GM12873 (cell line): ENCODE data around the gene PKP1.
A peak's percentile ranks its signal among the peaks of the same experiment; 100 is the strongest.

Experiments used
- TF ChIP-seq, protein P1 (sequence below): IDR thresholded peaks from 2 replicates; pipeline ENCODE4 v1.5.1; 2012; ENCODE audit warnings: low read depth, mild to moderate bottlenecking, moderate library complexity, low read length, control low read depth; ENCODE audit not compliant: insufficient read depth; ENCODE audit errors: missing control alignments

PKP1 gene

DNA sequence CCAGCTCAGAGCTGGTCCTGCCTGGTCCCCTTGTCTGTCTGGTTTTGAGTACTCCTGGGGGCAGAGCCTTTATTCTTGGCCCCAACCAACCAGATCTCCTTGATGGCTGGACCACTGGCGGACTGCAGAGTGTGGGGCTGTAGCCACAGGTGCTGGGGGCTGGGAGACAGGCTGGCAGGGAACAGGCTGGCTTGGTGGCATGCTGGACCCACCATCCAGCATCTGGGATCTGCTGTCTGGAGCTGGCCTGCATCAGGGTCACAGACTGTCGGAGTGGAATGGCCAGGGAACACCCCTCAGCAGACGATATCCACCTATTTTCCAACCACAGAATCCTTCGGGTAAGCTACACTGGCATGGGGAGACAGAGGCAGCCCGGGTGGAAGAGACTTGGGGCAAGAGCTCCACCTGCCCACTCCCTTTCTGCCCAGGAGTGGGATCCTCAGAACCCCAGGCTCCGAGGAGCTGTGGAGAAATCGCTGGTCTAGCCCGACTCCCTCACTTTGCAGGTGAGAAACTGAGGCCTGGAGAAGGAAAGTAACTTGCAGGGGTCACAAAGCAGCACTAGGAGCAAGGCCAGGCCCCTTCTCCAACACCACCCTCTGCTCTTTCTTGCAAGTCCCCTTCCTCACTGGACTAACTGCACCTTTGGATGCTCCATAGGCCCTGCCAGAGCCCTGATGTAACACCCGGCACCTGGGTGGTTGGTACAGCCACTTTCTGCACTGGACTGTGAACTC, 53.6 kb downstream of the PKP1 start:
- TF ChIP-seq, protein P1, sequence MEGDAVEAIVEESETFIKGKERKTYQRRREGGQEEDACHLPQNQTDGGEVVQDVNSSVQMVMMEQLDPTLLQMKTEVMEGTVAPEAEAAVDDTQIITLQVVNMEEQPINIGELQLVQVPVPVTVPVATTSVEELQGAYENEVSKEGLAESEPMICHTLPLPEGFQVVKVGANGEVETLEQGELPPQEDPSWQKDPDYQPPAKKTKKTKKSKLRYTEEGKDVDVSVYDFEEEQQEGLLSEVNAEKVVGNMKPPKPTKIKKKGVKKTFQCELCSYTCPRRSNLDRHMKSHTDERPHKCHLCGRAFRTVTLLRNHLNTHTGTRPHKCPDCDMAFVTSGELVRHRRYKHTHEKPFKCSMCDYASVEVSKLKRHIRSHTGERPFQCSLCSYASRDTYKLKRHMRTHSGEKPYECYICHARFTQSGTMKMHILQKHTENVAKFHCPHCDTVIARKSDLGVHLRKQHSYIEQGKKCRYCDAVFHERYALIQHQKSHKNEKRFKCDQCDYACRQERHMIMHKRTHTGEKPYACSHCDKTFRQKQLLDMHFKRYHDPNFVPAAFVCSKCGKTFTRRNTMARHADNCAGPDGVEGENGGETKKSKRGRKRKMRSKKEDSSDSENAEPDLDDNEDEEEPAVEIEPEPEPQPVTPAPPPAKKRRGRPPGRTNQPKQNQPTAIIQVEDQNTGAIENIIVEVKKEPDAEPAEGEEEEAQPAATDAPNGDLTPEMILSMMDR = no peak

DNA sequence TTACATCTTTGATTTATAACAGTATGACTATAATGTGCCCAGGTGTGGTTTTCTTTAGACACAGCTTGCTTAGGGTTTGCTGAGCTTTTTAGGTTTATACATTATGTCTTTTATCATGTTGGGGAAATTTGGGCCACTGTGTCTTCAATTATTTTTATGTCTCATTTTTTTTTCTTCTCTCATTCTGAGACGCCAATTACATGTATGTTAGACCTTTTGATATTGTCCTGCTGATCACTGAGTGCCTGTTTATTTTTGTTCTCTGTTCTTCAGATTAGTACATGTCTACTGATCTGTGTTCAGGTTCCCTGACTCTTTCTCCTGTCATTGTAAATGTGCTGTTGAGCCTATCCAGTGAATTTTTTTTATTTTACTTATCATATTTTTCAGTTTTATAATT, 58.1 kb downstream of the PKP1 start:
- TF ChIP-seq, protein P1 = no peak

DNA sequence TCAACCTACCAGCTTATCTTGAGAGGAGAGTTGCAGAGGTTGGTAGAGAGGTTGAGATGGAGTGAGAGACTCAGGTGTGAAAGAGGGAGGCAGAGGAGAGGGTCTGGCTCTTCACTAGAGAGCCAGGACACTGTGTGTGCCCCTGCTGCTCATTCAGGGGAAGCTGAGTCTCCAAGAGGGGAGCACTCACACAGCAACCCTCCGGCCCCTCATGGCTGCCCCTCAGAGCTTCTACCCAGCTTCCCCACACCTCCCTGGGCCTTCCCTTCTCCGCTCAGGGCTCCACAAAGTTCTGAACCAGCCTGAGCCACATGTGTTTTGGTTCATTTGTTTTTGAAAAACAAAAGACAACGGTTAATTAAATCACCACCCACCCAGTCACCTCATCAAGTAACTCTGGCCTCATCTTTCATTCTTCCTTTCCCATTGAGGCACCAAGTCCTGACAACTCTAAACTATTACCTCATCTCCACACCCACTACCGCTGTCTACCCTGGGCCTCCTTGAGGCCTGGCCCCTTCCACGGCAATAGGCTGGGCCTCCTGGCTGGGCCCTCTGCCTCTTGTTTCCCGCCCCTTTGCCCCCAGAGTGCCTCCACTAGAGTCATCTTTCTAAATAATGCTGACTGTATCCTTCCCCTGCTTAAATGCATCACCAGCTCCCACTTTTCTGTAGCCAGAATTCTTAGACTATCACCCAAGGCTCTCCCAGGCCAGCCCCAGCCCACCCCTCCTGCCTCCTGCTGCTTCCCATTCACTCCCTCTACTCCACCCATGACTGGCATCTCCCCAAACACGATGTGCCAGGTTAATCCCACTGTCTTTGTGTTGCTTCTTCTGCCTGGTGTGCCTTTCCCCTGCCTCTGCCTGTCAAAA, 61.1 kb downstream of the PKP1 start:
- TF ChIP-seq, protein P1 = no peak

DNA sequence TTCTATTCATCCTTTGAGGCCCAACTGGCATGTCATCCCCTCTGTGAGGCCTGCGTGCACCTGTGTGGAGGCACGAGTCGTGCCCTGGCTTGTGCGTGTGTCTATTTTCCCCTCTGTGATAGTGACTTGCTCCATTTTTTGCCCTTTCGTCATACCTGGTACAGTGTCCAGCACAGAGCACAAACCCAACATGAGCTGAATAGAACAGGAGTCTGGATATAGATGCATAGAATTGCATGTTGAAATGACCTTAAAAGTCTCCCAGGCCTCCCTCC, 61.7 kb downstream of the PKP1 start:
- TF ChIP-seq, protein P1 = no peak

DNA sequence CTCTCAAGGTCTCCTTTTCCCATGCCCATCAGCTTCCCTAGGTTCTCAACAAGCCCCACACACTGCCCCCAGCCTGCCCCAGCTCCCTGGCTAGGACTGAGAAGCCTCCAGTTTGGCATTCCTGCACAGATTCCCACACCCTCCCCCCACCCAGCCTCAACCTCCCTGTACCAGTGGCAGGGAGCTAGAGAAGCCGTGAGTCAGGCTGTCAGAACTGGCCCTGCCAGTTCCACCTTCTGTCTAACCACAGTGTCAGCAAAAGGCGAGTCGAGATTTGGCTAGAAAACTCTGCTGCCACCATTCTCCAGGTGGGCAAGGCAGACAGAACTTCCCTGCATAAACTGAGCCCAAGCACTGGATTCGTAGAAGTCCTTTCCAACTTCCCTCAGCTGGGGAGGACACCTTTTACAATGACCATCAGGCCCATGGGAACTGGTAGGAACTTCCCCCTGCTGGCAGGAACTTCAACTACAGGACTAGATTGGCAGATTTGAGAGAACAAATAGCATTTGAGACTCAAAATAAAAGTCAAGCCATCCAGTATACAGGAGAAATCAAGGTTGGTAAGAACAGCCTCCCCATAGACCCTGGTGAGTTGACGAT, 63.1 kb downstream of the PKP1 start:
- TF ChIP-seq, protein P1 = peak; percentile 73

DNA sequence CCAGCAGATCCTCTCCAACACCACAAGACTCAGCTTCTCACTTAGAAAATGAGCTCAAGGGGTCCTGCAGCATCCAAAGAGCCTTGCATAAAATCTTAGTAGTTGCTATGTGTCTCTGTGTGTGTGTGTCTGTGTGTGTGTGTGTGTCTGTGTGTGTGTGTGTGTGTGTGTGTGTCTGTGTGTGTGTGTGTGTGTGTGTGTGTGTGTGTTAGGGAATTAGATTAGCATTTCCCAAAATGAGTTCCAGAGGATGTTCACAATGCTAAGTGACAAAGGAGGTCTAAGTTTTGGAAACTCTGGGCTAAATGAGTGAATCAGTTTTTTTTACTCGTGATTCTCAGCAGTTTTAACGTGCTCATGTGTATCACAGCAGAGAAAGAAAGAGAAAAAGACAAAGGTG, 63.7 kb downstream of the PKP1 start:
- TF ChIP-seq, protein P1 = no peak
